Measurements from ENCODE around the gene HOXA13. TPM values are rescaled to one million over a fixed set of nuclear protein-coding genes. Genes with fewer than 3 reads are reported as not detected.

HOXA13 gene
- total RNA-seq, 1 donor, result 1.3 TPM

GRCh38 chr7:27154901-27155815 lies 44.7 kb downstream of the HOXA13 start:
- H3K4me3 ChIP-seq (ENCODE audit: low read depth, low read length), result peak overlapping the region; percentile 60
- TF ChIP-seq, protein P1, sequence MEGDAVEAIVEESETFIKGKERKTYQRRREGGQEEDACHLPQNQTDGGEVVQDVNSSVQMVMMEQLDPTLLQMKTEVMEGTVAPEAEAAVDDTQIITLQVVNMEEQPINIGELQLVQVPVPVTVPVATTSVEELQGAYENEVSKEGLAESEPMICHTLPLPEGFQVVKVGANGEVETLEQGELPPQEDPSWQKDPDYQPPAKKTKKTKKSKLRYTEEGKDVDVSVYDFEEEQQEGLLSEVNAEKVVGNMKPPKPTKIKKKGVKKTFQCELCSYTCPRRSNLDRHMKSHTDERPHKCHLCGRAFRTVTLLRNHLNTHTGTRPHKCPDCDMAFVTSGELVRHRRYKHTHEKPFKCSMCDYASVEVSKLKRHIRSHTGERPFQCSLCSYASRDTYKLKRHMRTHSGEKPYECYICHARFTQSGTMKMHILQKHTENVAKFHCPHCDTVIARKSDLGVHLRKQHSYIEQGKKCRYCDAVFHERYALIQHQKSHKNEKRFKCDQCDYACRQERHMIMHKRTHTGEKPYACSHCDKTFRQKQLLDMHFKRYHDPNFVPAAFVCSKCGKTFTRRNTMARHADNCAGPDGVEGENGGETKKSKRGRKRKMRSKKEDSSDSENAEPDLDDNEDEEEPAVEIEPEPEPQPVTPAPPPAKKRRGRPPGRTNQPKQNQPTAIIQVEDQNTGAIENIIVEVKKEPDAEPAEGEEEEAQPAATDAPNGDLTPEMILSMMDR (IDR thresholded peaks at IDR 0.05; ENCODE audit: insufficient read depth, low read depth, low read length), result no peak
- peak; percentile 61 for DNase-seq (ENCODE audit: low read depth)

DNA sequence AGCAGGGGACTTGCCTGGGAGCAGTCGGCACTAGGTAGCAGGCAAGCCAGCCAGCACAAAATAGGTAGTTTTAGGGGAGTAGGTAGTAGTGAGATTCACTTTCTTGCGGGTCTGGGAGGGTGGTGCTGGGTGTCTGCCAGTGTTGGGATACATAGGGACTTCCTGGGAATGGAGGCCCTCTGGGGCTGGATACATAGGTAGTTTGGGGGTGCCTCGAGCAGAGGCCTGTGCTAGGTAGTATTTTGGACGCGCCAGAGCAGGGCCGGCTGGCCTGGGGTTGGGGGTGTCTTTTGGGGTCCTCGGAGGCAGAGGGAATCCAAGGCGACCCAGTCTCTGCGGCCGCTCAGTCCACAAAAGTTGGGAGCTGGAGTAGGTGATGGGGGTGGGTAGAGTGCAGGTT lies 45.5 kb downstream of the HOXA13 start:
- no peak overlapping the region for H3K4me3 ChIP-seq (ENCODE audit: low read depth, low read length)
- no peak for DNase-seq (ENCODE audit: low read depth)
- TF ChIP-seq, protein P1 (IDR thresholded peaks at IDR 0.05; ENCODE audit: insufficient read depth, low read depth, low read length), result no peak

DNA sequence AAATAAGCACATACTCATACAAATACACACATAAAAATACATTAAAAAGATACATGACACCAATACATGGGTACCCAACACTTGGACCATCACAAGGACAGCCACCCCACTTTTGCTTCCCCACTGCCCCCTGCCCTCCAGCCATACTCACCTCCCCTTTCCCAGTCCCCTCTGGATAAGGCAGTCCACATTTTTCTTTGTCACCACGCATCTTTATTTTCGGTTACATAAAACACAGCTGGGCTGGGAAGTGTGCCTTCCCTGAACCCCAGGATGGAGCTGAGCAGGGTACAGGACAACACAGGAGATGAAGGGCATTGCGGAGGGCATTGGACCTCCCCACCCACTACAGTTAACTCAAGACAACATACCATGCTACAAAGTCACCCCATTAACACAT lies 46.4 kb downstream of the HOXA13 start:
- no peak for DNase-seq (ENCODE audit: low read depth)
- TF ChIP-seq, protein P1 (IDR thresholded peaks at IDR 0.05; ENCODE audit: insufficient read depth, low read depth, low read length), result no peak
- H3K4me3 ChIP-seq (ENCODE audit: low read depth, low read length), result no peak overlapping the region

GRCh38 chr7:27152816-27153442 lies 47.0 kb downstream of the HOXA13 start:
- DNase-seq (ENCODE audit: low read depth), result no peak
- peak overlapping the region; percentile 77 for H3K4me3 ChIP-seq (ENCODE audit: low read depth, low read length)

GRCh38 chr7:27151931-27152815 lies 47.7 kb downstream of the HOXA13 start, which contains the start of gene HOXA3:
TSS of gene HOXA3 (minus strand) at chr7:27152583. CDS start at chr7:27110640, 41,943 bp downstream.
- TF ChIP-seq, protein P1 (IDR thresholded peaks at IDR 0.05; ENCODE audit: insufficient read depth, low read depth, low read length), result no peak
- peak; percentile 92 for DNase-seq (ENCODE audit: low read depth)
- peak within 1 kb of the TSS; percentile 77 for H3K4me3 ChIP-seq (ENCODE audit: low read depth, low read length)

More at GRCh38 chr7:27152816-27153442, 47.0 kb downstream of the HOXA13 start:
- TF ChIP-seq, protein P1 (IDR thresholded peaks at IDR 0.05; ENCODE audit: insufficient read depth, low read depth, low read length), result no peak

DNA sequence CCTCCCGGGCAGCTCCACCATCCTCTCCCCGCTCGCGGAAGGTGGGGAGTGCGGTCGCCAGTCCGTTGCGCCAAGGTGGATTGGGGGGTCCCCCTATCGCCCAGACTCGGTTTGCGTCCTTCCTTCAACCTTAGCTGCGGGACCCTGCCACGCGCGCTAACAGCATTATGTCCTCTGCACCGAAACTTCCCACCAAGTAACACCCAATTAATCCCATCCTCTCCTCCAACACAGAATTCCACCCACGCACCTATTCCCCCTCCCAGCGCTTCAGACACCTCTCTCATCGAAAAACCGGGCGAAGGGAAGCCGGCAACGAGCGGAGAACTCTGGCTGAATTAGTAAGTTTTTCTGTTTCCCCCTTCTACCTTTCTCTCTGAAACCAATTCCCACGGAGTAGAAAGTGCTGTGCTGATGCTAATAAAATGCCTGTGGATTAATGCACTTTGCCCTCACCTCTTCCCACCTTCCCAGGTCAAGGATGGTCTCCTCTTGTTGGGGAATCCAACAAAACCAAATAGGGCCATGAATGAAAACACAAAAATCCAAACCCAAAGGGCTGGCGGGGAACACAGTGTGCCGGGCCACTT lies 48.5 kb downstream of the HOXA13 start:
- peak overlapping the region; percentile 77 for H3K4me3 ChIP-seq (ENCODE audit: low read depth, low read length)
- DNase-seq (ENCODE audit: low read depth), result no peak
- TF ChIP-seq, protein P1 (IDR thresholded peaks at IDR 0.05; ENCODE audit: insufficient read depth, low read depth, low read length), result no peak
